ENCODE measurements around the gene TAGLN2.

Gene TAGLN2

GRCh38 chr1:159877695-159878444, 47.4 kb downstream of the TAGLN2 start:
- no peaks in the 10 kb centered on the region for H3K36me3 ChIP-seq (ENCODE audit: insufficient read depth, low read length)
- no peaks in the 10 kb centered on the region for H3K9me3 ChIP-seq (ENCODE audit: low read depth, low read length)
- no peak overlapping the region for H3K27ac ChIP-seq
- TF ChIP-seq FOXP2 (optimal IDR thresholded peaks at IDR 0.05; ENCODE audit: control extremely low read depth, extremely low read length, insufficient read depth) = no peak
- TF ChIP-seq POLR2AphosphoS5 (IDR thresholded peaks at IDR 0.05; ENCODE audit: borderline replicate concordance, low read depth, low read length) = no peak
- TF ChIP-seq EZH2 (IDR thresholded peaks at IDR 0.05) = no peak
- no peak overlapping the region for H3K4me3 ChIP-seq
- no peak for DNase-seq (ENCODE audit: low read depth, low spot score)
- H3K9ac ChIP-seq (ENCODE audit: insufficient read length) = no peak overlapping the region

- H3K36me3 ChIP-seq (ENCODE audit: insufficient read depth, low read length) = no peaks in the 10 kb centered on the region
- H3K27ac ChIP-seq = peak overlapping the region; percentile 60
- peak; percentile 22 for DNase-seq (ENCODE audit: low read depth, low spot score)
- no peak overlapping the region for H3K9ac ChIP-seq (ENCODE audit: insufficient read length)
- TF ChIP-seq EZH2 (IDR thresholded peaks at IDR 0.05) = no peak
- TF ChIP-seq POLR2AphosphoS5 (IDR thresholded peaks at IDR 0.05; ENCODE audit: borderline replicate concordance, low read depth, low read length) = no peak
- no peak for TF ChIP-seq FOXP2 (optimal IDR thresholded peaks at IDR 0.05; ENCODE audit: control extremely low read depth, extremely low read length, insufficient read depth)
- no peak overlapping the region for H3K4me3 ChIP-seq
- H3K9me3 ChIP-seq (ENCODE audit: low read depth, low read length) = no peaks in the 10 kb centered on the region
Observed at GRCh38 chr1:159873530-159874143, 51.7 kb downstream of the TAGLN2 start.

- H3K36me3 ChIP-seq (ENCODE audit: insufficient read depth, low read length) = no peaks in the 10 kb centered on the region
- H3K9ac ChIP-seq (ENCODE audit: insufficient read length) = no peak overlapping the region
- no peak for DNase-seq (ENCODE audit: low read depth, low spot score)
- no peak overlapping the region for H3K4me3 ChIP-seq
- H3K9me3 ChIP-seq (ENCODE audit: low read depth, low read length) = no peaks in the 10 kb centered on the region
- H3K27ac ChIP-seq = peak overlapping the region; percentile 42; the same call in 1 of the 2 replicates
- no peak for TF ChIP-seq POLR2AphosphoS5 (IDR thresholded peaks at IDR 0.05; ENCODE audit: borderline replicate concordance, low read depth, low read length)
- no peak for TF ChIP-seq EZH2 (IDR thresholded peaks at IDR 0.05)
- TF ChIP-seq FOXP2 (optimal IDR thresholded peaks at IDR 0.05; ENCODE audit: control extremely low read depth, extremely low read length, insufficient read depth) = no peak
Observed at GRCh38 chr1:159872891-159873290, 52.4 kb downstream of the TAGLN2 start.

- no peak for DNase-seq (ENCODE audit: low read depth, low spot score)
- H3K36me3 ChIP-seq (ENCODE audit: insufficient read depth, low read length) = no peaks in the 10 kb centered on the region
- TF ChIP-seq EZH2 (IDR thresholded peaks at IDR 0.05) = no peak
- no peak for TF ChIP-seq POLR2AphosphoS5 (IDR thresholded peaks at IDR 0.05; ENCODE audit: borderline replicate concordance, low read depth, low read length)
- no peak for TF ChIP-seq FOXP2 (optimal IDR thresholded peaks at IDR 0.05; ENCODE audit: control extremely low read depth, extremely low read length, insufficient read depth)
- no peak overlapping the region for H3K4me3 ChIP-seq
- H3K27ac ChIP-seq = no peak overlapping the region
- no peak overlapping the region for H3K9ac ChIP-seq (ENCODE audit: insufficient read length)
- no peaks in the 10 kb centered on the region for H3K9me3 ChIP-seq (ENCODE audit: low read depth, low read length)
Observed at GRCh38 chr1:159870704-159871103, 54.6 kb downstream of the TAGLN2 start.

- Histone ChIP-seq H3K36me3 (ENCODE audit: insufficient read depth, low read length) (no peaks in the 10 kb centered on the region), H3K9ac (ENCODE audit: insufficient read length) (no peak overlapping the region), H3K27ac (no peak overlapping the region), H3K9me3 (ENCODE audit: low read depth, low read length) (no peaks in the 10 kb centered on the region), H3K4me3 (no peak overlapping the region)
- DNase-seq (ENCODE audit: low read depth, low spot score) = no peak
- TF ChIP-seq FOXP2 (optimal IDR thresholded peaks at IDR 0.05; ENCODE audit: control extremely low read depth, extremely low read length, insufficient read depth) = no peak
- no peak for TF ChIP-seq EZH2 (IDR thresholded peaks at IDR 0.05)
- TF ChIP-seq POLR2AphosphoS5 (IDR thresholded peaks at IDR 0.05; ENCODE audit: borderline replicate concordance, low read depth, low read length) = no peak
Observed at GRCh38 chr1:159869607-159870006, 55.7 kb downstream of the TAGLN2 start.

- H3K9ac ChIP-seq (ENCODE audit: insufficient read length) = no peak overlapping the region
- DNase-seq (ENCODE audit: low read depth, low spot score) = no peak
Observed at GRCh38 chr1:159869173-159869572, 56.1 kb downstream of the TAGLN2 start.

GRCh38 chr1:159868766-159869165, 56.5 kb downstream of the TAGLN2 start:
- TF ChIP-seq EZH2 (IDR thresholded peaks at IDR 0.05) (no peak), POLR2AphosphoS5 (IDR thresholded peaks at IDR 0.05; ENCODE audit: borderline replicate concordance, low read depth, low read length) (no peak), FOXP2 (optimal IDR thresholded peaks at IDR 0.05; ENCODE audit: control extremely low read depth, extremely low read length, insufficient read depth) (no peak)
- Histone ChIP-seq H3K27ac (no peak overlapping the region), H3K4me3 (no peak overlapping the region), H3K9ac (ENCODE audit: insufficient read length) (no peak overlapping the region), H3K9me3 (ENCODE audit: low read depth, low read length) (no peaks in the 10 kb centered on the region), H3K36me3 (ENCODE audit: insufficient read depth, low read length) (no peaks in the 10 kb centered on the region)
- no peak for DNase-seq (ENCODE audit: low read depth, low spot score)

More at GRCh38 chr1:159869173-159869572, 56.1 kb downstream of the TAGLN2 start:
- Histone ChIP-seq H3K4me3 (no peak overlapping the region), H3K27ac (no peak overlapping the region), H3K36me3 (ENCODE audit: insufficient read depth, low read length) (no peaks in the 10 kb centered on the region), H3K9me3 (ENCODE audit: low read depth, low read length) (no peaks in the 10 kb centered on the region)
- no peak for TF ChIP-seq POLR2AphosphoS5 (IDR thresholded peaks at IDR 0.05; ENCODE audit: borderline replicate concordance, low read depth, low read length)
- TF ChIP-seq FOXP2 (optimal IDR thresholded peaks at IDR 0.05; ENCODE audit: control extremely low read depth, extremely low read length, insufficient read depth) = no peak
- no peak for TF ChIP-seq EZH2 (IDR thresholded peaks at IDR 0.05)

All from SK-N-MC (cell line).